SKM-1 treated with dmso at 0.1 percent for 144 hours (cell line): ENCODE data around the gene NPHS2.
"Not testable (repeated sequence)": the region's sequence is repeated elsewhere in the genome, so short reads cannot be mapped to it uniquely, and the experiment has no call there.

Source experiments
- DNase-seq: peaks from one replicate; lab custom pipeline; 2025; ENCODE audit not compliant: unreplicated experiment; lab: John Stamatoyannopoulos, UW

Gene NPHS2

DNA sequence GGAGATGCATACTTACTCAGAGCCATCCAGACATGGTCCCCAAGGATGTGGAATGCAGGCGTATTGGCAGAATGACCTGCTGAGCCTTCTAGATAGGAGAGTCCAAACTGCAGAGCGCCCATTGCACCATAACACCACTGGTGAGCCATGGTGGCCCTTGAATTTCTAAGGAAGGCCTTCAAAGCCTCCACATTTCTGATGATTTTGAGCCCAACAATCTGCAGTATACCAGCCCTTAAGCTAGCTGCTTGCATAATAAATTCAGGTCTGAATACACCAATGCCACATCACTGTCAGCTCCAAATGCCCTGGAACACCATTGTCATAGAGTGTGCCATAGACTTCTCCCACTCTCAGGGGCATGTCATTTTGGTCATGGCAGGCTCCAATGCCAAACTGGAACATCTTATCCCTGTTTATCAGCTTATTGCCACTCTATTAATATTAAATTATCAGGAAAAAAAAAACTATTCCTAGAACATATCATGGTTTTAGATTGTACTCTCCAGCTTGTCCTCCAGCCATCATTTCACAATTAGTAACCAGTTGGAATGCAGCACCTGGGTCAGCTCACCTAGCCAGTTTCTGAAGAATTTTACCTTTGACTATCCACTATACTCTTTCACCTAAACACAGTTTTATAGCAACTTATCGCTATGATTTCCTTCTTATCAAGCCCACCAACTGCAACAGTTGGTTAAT is 26.9 kb downstream of the NPHS2 start:
- DNase-seq, result no peak

GRCh38 chr1:179547021-179547535 is 28.7 kb downstream of the NPHS2 start:
- no peak for DNase-seq

DNA sequence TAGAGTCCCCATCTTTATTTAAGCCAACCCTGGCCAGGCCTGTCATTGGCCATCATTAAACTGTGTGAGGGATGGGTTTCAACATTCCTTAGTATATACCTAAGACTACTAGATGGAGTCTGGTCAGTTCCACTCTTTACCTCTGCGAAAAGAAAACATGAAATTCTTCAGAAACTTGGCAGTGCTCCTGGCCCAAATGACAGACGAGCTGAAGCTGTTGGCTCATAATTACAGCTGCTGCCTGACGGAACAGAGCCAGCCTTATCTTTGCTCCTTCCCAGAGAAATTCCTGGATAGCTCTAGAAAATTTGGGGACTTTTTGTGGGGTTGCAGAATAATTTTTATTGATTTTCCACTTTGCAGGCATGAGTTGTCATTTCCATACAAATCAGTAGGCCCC is 30.4 kb downstream of the NPHS2 start:
- DNase-seq, result no peak

DNA sequence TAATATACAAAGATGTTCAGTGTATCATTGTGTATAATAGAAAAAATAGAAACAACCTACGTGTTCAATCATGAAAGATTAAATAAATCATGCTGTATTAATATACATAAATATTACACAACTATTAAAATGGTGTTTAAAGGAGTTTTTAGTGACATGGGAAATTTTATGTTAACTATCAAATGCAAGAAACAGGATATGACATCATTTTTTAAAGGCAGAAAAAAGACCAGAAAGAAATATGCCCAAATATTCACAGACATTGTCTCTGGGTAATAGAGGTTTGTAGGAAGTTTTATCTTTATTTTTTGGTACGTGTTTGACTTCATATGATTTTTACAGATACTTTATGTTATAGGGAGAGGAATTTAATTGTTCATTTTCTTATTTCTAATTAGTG is 34.0 kb downstream of the NPHS2 start:
- DNase-seq, result no peak

DNA sequence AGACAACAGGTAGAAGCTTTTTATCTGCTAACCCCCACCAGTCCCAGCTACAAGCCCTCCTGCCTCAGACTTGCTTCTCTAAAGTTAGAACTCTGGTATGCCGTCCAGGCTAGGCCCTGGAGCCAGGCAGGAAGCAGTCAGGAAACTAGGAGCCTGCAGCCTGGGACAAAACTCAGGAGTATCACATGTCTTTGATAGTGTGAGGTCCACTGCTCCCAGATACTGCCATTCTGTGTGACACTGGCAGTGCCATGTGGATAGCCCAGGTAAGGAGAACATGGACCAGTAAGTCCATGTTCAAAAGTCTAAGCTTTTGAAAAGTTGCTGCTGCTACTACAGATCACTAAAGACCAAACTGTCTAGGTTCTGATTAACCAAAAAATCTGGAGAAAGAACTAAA is 45.4 kb downstream of the NPHS2 start:
- no peak for DNase-seq

- no peak for DNase-seq
Measured at GRCh38 chr1:179529482-179530195, 46.1 kb downstream of the NPHS2 start.

DNA sequence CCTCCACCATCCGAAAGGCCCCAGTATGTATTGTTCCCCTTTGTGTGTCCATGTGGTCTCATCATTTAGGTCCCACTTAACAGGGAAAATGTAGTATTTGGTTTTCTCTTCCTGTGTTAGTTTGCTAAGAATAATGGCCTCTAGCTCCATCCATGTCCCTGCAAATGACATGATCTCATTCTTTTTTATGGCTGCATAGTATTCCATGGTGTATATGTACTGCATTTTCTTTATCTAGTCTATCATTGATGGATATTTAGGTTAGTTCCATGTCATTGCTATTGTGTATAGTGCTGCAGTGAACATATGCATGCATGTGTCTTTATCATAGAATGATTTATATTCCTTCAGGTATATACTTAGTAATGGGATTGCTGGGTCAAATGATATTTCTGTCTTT is 57.2 kb downstream of the NPHS2 start:
- not testable (repeated sequence) for DNase-seq

DNA sequence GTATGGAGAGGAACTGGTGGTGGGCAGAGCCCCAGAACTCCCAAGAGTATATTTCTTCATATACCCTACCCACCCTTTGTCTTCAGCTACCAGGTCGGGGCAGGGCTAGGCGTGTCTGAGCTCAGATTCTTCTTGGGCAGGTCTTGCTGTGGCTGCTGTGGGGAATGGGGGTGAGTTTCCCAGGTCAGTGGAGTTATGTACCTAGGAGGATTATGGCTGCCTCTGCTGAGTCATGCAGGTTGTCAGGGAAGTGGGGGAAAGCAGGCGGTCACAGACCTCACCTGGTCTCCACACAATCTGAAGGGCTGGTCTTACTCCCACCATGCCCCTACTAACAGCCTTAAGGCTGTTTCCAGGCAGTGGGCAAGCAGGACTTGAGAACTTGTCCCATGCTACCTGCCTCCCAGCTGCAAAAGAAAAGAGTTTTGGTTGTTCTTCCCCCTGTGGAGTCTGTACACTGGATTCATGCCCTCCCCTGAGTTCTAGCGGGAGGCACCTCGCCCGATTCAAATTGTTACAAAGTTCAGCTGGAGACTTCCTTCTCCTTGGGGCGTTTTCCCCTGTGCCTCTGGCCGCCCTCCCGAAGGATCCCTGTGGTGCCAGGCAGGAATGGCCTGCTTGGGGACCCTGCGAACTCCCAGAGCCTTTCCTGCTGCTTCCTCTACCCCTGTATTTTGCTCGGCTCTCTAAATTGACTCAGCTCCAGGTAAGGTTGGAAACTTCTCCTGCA is 58.6 kb downstream of the NPHS2 start:
- DNase-seq, result no peak

GRCh38 chr1:179510038-179510437 is 65.7 kb downstream of the NPHS2 start:
- no peak for DNase-seq

DNA sequence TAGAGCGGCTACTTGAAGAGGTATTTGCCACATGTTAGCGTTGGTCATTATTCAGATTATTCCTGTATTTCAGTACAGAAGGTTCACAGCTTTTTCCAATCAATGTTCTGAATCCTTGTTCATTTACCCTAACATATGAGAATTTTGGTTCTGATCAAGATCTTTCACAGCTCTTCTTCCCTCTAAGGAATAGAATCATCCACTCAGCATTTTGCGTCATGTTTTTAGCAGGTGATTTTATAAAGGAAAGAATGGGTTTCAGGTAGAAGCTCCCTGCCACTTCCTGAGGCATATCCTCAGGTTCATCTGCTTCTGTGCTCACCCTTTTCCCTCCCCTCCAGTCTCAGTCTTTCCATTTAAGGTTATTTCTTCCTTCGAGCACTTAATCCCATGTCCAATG is 66.4 kb downstream of the NPHS2 start:
- DNase-seq, result no peak

DNA sequence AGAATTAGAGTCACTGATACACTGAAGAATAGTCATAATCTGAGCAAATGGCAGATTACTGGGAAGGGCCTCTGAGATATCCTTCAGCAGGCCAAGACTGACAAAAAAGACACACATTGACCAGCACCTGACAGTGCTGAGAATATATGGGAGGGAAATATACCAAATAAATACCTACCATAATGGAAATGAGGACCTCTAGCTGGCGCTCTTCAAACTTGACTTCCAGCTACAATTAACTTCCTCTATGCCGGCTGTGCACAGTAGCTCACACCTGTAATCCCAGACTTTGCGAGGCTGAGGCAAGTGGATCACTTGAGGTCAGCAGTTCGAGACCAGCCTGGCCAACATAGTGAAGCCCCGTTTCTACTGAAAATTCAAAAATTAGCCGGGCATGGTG is 69.5 kb downstream of the NPHS2 start:
- no peak for DNase-seq
